Activated CD4-positive, alpha-beta memory T cell treated with anti-CD3 and anti-CD28 coated beads, Interleukin-2, amount 10 ng/mL, durations not matched to agents 7 days and 5 days (primary cell): ENCODE data around the gene ATP9B. TPM values are rescaled to one million over a fixed set of nuclear protein-coding genes. Genes with fewer than 3 reads are reported as not detected.

Experiments
- CTCF ChIA-PET: fragments of 350-600 bp; sonication (Branson Sonifier 250); formaldehyde crosslinking; loops from one replicate; lab custom pipeline; 2021; ENCODE audit warnings: antibody characterized with exemption, inconsistent platforms; lab: Charles Lee
- POLR2A ChIA-PET: fragments of 350-600 bp; sonication (Branson Sonifier 250); formaldehyde crosslinking; loops from one replicate; lab custom pipeline; 2021; ENCODE audit warnings: antibody characterized with exemption; lab: Charles Lee
- DNase-seq: peaks from one replicate; pipeline ENCODE4 v3.0.0-alpha.2; 2020
- H3K27ac Mint-ChIP-seq: one replicate; pipeline ENCODE4 v1.8.0; 2021; ENCODE audit warnings: mild to moderate bottlenecking, mixed read lengths
- H3K27me3 Mint-ChIP-seq: one replicate; pipeline ENCODE4 v1.8.0; 2021; ENCODE audit warnings: mixed read lengths
- H3K36me3 Mint-ChIP-seq: one replicate; pipeline ENCODE4 v1.8.0; 2021; ENCODE audit warnings: low read depth, mixed read lengths
- H3K4me1 Mint-ChIP-seq: one replicate; pipeline ENCODE4 v1.8.0; 2021; ENCODE audit warnings: mixed read lengths
- H3K4me3 Mint-ChIP-seq: one replicate; pipeline ENCODE4 v1.8.0; 2021; ENCODE audit warnings: mild to moderate bottlenecking, mixed read lengths
- H3K9me3 Mint-ChIP-seq: one replicate; pipeline ENCODE4 v1.8.0; 2021; ENCODE audit warnings: mixed read lengths
- total RNA-seq, 2 experiments: library from RNA; stranded (reverse); gene quantifications; one replicate each; pipeline ENCODE4 v1.2.3, GENCODE V29; 2021

The ATP9B gene
- total RNA-seq, 2 experiments from 2014 or later, result 25.7 to 27.2 TPM

DNA sequence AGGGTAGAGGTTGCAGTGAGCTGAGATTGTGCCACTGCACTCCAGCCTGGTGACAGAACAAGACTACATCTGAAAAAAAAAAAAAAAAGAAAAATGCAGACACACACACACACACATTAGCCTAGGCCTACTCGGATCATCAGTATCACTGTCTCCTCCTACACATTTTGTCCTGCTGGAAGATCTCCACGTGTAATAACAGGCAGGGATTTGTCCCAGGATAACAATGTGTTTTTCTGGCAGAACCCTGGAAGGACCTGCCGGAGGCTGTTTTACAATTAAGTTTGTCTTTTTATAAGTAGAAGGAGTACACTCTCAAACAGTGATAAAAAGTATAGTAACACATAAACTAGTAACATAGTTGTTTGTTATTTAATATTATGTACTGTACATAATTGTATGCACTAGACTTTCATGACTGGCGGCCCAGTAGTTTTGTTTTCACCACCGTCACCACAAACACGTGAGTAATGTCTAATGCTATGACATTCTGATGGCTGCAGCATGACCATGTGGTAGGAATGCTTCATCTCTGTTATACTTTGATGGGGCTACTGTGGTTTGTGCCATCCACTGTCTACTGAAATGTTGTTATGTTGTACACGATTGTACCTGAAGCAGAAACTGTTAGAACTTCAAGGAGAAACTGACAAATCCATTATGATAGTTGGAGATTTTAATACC, 130.6 kb downstream of the ATP9B start:
- Mint-ChIP-seq H3K27me3 (no peaks in the 10 kb centered on the region), H3K9me3 (no peaks in the 10 kb centered on the region), H3K36me3 (peaks cover 5% of the 10 kb centered on the region), H3K27ac (no peak overlapping the region), H3K4me1 (peaks cover 19% of the 10 kb centered on the region), H3K4me3 (no peak overlapping the region)
- CTCF ChIA-PET, result no interaction called here
- DNase-seq, result no peak
- POLR2A ChIA-PET, result no interaction called here

DNA sequence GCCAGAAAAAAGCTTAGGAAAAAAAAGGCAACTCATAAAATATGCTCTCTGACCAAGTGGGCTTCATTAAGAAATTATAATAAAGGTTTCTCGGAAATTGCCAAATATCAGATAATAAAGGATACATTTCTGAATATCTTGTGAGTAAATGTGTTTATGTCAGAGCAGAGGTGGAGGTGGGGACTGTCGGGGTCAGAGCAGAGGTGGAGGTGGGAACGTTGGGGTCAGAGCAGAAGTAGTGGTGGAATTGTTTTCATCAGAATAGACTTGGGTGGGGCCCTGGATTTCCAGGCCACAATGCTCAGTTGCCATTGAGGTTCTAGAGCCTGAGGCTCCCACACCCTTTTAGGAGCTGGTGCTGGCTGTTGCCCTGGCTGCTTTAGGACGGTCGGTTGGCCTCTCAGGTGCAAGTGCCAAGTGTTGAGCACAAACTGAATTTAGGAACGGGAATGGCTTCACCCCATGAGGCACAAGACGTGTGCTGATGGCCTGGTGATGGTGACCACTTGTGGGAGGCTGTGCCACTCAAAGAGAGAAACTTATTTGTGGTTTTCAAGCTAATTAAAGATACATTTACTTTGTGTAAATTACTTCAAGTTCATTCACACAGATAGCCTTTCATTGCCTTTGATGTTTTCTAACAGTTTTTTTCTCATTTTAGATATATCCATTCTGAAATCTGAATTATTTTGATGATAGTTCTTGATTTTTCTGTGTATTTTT, 131.5 kb downstream of the ATP9B start:
- DNase-seq, result no peak
- no peaks in the 10 kb centered on the region for H3K9me3 Mint-ChIP-seq
- no peak overlapping the region for H3K4me3 Mint-ChIP-seq
- no peak overlapping the region for H3K27ac Mint-ChIP-seq
- ChIA-PET CTCF (no interaction called here), POLR2A (no interaction called here)
- peaks cover 5% of the 10 kb centered on the region for H3K36me3 Mint-ChIP-seq
- H3K27me3 Mint-ChIP-seq, result no peaks in the 10 kb centered on the region
- peaks cover 19% of the 10 kb centered on the region for H3K4me1 Mint-ChIP-seq

DNA sequence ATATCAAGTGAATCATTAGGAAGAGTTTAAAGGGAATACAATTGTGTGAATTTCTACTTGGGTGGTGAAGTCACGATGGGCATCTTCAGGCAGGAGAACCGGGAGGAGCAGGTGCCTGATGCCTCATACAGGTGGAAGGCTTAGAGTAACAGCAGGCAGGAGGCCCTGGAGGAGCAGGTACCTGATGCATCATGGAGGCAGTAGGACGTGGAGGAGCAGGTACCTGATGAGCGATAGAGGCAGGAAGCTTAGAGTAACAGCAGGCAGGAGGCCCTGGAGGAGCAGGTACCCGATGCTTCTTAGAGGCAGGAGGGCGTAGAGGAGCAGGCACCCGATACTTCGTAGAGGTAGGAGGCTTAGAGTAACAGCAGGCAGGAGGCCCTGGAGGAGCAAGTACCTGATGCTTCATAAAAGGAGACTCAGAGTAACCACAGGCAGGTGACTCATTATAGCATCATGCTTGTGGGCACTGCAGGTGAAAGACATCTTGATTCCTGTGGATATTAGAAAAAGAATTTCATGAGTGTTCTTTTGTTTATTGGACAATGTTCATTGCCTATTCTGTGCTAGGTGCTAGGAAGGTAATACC, 133.9 kb downstream of the ATP9B start:
- Mint-ChIP-seq H3K9me3 (no peaks in the 10 kb centered on the region), H3K27ac (no peak overlapping the region), H3K36me3 (peaks cover 11% of the 10 kb centered on the region), H3K4me3 (no peak overlapping the region), H3K27me3 (no peaks in the 10 kb centered on the region), H3K4me1 (peaks cover 22% of the 10 kb centered on the region)
- no peak for DNase-seq
- ChIA-PET POLR2A (no interaction called here), CTCF (no interaction called here)

DNA sequence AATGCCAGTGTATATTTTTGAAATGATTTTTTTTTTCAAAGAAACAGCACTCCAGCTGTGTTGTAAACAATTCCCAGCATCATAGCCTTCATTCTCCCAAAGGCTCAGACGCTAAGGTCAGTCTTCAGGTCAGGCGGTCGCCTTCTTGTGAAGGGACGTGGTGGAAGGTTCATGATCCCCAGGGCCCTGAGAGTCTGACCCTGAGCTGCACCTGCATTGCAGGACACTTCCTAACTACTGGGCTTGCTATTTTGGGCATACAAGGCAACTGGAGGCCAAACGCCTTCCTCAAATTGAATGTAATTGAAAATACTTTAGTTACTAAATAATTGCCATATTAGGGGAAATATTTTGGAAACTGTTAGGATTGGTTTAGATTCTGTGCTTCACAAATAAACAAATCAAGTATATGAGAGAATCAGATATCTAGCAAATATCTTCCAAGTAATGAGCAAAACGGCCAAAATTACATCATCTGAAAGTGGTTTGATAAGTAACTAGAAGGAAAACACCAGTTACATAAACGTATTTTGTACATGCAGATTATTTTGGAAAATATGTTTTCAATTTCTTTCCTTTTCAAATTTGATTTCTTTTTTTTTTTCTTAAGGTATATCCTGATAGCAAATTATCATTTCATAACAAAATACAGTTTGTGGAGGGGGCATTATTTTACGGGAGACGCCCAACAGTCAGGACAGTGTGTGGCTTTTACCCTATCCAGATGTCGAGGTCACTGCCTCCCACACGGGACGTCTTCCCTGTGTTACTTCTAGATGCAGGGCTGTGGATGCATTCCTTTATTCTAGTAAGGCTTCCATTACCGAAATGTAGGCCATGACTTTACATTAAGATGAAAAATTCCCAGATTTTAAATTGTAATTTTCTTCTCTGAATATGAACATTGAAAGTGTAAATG, 136.0 kb downstream of the ATP9B start:
- H3K4me3 Mint-ChIP-seq, result no peak overlapping the region
- POLR2A ChIA-PET, result no interaction called here
- CTCF ChIA-PET, result no interaction called here
- DNase-seq, result no peak
- H3K4me1 Mint-ChIP-seq, result peaks cover 21% of the 10 kb centered on the region
- H3K27ac Mint-ChIP-seq, result no peak overlapping the region
- H3K9me3 Mint-ChIP-seq, result no peaks in the 10 kb centered on the region
- H3K36me3 Mint-ChIP-seq, result peaks cover 9% of the 10 kb centered on the region
- H3K27me3 Mint-ChIP-seq, result no peaks in the 10 kb centered on the region

DNA sequence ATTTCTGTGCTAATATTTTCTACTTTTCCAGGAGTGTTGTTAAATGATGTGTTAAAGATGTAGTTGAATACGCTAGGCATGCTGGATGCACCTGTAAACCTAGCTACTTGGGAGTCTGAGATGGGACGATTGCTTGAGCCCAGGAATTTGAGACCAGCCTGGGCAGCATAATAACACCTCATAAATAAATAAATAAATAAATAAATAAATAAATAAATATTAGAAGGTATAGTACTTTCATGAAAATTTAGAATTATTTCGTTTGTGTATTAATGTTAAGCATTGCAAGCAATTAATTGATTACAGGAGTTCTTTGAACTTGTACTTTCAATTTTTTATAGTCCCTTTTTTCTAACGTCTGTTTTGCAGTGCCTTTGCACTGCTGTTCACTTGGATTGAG, 137.2 kb downstream of the ATP9B start:
- Mint-ChIP-seq H3K4me1 (peaks cover 18% of the 10 kb centered on the region), H3K36me3 (peaks cover 7% of the 10 kb centered on the region), H3K4me3 (no peak overlapping the region), H3K9me3 (no peaks in the 10 kb centered on the region), H3K27ac (no peak overlapping the region), H3K27me3 (no peaks in the 10 kb centered on the region)
- DNase-seq, result no peak
- ChIA-PET POLR2A (no interaction called here), CTCF (no interaction called here)

DNA sequence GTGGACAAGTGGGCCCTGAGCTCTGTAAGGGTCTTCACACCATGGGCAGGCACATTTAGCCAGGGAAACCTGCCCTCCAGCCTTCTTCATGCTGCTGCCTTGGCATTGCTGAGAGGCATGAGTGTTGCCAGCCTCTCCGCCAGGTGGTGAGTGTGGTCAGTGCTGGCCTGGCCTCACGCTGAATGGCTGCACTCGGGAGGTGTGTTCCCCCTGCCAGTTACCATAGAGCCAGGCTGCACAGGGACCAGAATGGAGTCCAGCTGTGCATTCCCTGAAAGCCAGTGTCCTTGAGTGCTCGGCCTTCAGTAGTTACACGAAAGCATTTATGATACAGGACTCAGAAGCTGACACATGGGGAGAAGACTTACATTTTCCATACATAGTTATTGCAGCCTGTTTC, 139.7 kb downstream of the ATP9B start:
- Mint-ChIP-seq H3K9me3 (no peaks in the 10 kb centered on the region), H3K36me3 (peaks cover 7% of the 10 kb centered on the region), H3K27me3 (no peaks in the 10 kb centered on the region), H3K4me1 (peaks cover 4% of the 10 kb centered on the region), H3K4me3 (no peak overlapping the region), H3K27ac (no peak overlapping the region)
- DNase-seq, result no peak
- ChIA-PET CTCF (no interaction called here), POLR2A (no interaction called here)

DNA sequence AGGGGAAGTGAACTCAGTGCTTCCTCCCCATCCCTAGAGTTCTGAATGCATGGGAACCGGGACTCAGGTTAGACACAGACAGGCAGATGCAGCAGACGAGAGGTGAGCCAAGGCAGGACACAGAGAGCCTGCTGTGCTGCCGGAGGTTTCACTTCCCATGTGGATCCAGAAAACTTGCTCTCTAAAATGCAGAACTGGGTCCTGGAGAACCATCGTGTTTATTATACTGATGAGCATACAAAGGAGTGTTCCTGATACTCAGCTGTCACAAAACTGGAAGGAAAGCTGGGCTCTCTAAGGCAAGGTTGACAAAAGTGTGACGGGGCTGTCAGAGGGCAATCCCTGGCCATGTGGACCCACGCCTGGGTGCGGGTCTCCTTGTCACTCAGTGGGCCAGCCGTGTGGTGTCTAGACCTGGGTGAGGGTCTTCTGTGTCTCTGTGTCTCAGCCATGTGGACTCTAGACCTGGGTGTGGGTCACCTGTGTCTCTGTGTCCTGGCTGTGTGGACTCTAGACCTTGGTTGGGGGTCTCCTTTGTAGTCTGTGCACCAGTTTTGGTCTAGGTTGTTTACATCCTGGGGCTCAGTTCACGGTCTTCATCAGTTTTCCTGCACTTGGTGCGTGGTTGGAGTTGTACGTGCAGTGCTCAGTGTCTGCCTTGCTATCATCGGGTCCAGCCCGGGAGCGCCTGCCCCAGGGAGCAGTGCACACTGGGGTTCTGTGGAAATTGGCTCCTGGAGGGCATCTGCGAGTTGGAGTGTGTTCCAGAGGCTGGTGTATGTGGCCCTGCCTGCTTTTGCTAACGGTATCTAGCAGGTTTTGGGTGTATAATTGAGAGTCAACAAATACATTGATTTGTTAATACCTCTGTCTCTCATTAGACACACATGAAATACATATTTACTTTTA, 141.1 kb downstream of the ATP9B start:
- no peak for DNase-seq
- no peak overlapping the region for H3K4me3 Mint-ChIP-seq
- H3K9me3 Mint-ChIP-seq, result no peaks in the 10 kb centered on the region
- H3K27ac Mint-ChIP-seq, result no peak overlapping the region
- ChIA-PET POLR2A (no interaction called here), CTCF (no interaction called here)
- H3K27me3 Mint-ChIP-seq, result no peaks in the 10 kb centered on the region
- peaks cover 7% of the 10 kb centered on the region for H3K36me3 Mint-ChIP-seq
- peaks cover 4% of the 10 kb centered on the region for H3K4me1 Mint-ChIP-seq

DNA sequence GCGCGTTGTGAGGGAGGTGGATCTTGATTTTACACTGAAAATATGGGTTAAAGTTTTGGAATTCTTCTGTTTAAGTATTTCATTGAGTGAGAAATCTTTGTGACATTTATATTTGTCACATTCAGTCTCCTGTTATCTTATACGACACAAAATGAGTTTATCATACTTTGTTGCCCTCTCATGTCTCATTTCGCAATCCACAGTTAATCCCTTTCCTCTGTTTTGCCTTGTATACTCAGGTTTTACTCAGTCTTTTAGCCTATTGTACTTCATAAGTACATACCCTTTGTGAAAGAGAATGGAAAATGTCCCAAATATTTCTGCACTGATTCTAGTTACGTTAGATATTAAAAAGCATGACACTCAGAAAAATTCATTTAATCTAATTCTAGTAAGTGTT, 142.7 kb downstream of the ATP9B start:
- Mint-ChIP-seq H3K9me3 (no peaks in the 10 kb centered on the region), H3K36me3 (peaks cover 12% of the 10 kb centered on the region), H3K27me3 (no peaks in the 10 kb centered on the region), H3K4me1 (no peaks in the 10 kb centered on the region), H3K27ac (no peak overlapping the region), H3K4me3 (no peak overlapping the region)
- no peak for DNase-seq
- CTCF ChIA-PET, result no interaction called here
- POLR2A ChIA-PET, result no interaction called here

DNA sequence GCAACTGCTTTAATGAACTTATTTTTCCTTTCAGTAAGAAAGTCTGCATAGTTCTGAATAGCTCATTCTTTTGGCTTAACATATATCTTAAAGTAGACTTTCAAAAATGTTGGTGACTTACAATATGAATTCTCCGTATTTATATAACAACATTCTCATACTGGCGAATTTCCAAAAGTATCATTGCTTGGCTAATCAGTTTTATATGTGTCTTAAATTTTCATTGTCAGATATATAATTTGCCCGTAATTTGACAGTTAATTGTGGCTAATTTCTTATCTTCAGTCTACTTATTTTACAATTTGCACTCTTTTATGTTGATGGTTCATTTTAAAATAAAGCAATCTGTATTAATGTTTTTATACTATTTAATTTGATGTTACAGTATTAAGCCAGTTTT, 144.9 kb downstream of the ATP9B start:
- H3K4me3 Mint-ChIP-seq, result no peak overlapping the region
- peaks cover 8% of the 10 kb centered on the region for H3K36me3 Mint-ChIP-seq
- H3K4me1 Mint-ChIP-seq, result no peaks in the 10 kb centered on the region
- H3K27ac Mint-ChIP-seq, result no peak overlapping the region
- DNase-seq, result no peak
- H3K9me3 Mint-ChIP-seq, result no peaks in the 10 kb centered on the region
- ChIA-PET POLR2A (no interaction called here), CTCF (no interaction called here)
- no peaks in the 10 kb centered on the region for H3K27me3 Mint-ChIP-seq

DNA sequence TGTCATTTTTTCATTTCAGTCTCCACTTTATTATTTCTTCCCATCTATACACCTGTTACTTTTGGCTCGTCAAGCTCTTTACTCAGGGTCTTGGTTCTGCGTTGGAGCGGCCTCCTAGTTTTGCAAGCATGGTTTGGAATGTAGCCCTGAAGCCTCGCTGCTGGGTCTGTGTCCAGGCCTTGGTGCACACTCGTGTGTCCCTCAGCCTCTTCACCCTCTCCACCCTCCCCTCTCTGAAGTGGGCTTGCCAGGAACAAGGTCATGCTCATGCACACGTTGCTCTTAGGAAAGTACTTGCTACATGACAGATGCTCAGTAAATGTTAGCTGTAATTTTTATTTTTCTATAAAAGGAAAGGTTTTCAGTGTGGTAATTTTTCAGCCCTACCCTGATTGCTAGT, 147.0 kb downstream of the ATP9B start:
- no peak overlapping the region for H3K4me3 Mint-ChIP-seq
- POLR2A ChIA-PET, result no interaction called here
- CTCF ChIA-PET, result no interaction called here

DNA sequence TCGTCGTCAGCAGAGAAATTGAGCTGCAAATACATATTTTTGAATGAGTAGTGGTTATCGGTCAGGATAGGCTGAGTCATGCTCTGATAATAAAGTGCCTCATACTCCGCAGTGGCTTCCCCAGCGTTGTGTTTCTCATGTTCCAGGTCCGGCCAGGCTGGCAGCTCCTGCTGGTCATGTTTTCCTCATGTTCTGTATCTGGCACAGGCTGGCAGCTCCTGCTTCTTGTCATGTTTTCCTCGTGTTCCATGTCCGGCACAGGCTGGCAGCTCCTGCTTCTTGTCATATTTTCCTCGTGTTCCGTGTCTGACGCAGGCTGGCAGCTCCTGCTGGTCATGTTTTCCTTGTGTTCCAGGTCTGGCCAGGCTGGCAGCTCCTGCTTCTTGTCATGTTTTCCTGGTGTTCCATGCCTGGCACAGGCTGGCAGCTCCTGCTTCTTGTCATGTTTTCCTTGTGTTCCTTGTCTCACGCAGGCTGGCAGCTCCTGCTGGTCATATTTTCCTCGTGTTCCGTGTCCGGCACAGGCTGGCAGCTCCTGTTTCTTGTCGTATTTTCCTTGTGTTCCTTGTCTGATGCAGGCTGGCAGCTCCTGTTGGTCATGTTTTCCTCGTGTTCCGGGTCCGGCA, 148.9 kb downstream of the ATP9B start:
- no peaks in the 10 kb centered on the region for H3K4me1 Mint-ChIP-seq
- H3K9me3 Mint-ChIP-seq, result no peaks in the 10 kb centered on the region
- no peaks in the 10 kb centered on the region for H3K27me3 Mint-ChIP-seq
- H3K36me3 Mint-ChIP-seq, result peaks cover 8% of the 10 kb centered on the region
- H3K4me3 Mint-ChIP-seq, result no peak overlapping the region
- POLR2A ChIA-PET, result no interaction called here
- H3K27ac Mint-ChIP-seq, result no peak overlapping the region
- CTCF ChIA-PET, result no interaction called here
- no peak for DNase-seq

More for the DNA sequence above, 147.0 kb downstream of the ATP9B start:
- no peak for DNase-seq
- H3K27ac Mint-ChIP-seq, result no peak overlapping the region
- H3K4me1 Mint-ChIP-seq, result no peaks in the 10 kb centered on the region
- peaks cover 8% of the 10 kb centered on the region for H3K36me3 Mint-ChIP-seq
- no peaks in the 10 kb centered on the region for H3K27me3 Mint-ChIP-seq
- H3K9me3 Mint-ChIP-seq, result no peaks in the 10 kb centered on the region

DNA sequence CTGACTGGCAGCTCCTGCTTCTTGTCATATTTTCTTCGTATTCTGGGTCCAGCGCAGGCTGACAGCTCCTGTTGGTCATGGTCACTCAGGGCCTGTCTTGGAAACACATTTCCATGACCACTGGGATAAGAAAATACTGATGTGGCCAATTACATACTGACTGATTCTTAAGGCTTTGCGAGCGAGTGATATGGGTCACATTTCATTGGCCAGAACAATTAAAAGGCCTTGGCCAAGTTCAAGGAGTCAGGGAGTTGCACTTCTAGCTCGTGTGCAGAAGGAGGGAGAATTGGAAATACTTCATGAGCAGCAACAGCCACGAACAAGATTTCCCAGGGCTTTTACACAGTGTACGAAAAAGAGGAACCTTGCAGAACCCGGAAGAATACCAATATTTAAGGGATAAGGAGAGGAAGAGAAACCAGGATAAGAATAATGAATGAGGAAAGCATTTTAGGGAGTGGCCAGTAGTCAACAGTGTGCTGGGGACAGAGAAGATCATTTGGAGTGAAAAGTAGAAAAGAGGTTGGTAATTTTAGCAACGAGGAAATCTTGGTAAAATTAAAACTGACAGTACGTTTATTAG, 149.5 kb downstream of the ATP9B start:
- peaks cover 8% of the 10 kb centered on the region for H3K36me3 Mint-ChIP-seq
- H3K4me3 Mint-ChIP-seq, result no peak overlapping the region

More for the DNA sequence above, 149.5 kb downstream of the ATP9B start:
- Mint-ChIP-seq H3K27me3 (no peaks in the 10 kb centered on the region), H3K27ac (peak overlapping the region; percentile 48), H3K4me1 (no peaks in the 10 kb centered on the region), H3K9me3 (no peaks in the 10 kb centered on the region)
- ChIA-PET POLR2A (no interaction called here), CTCF (no interaction called here)
- DNase-seq, result no peak
